Skeletal muscle tissue (tissue), 4 donors: ENCODE measurements around the gene PRKG1. TPM values are rescaled to one million over a fixed set of nuclear protein-coding genes. Genes with fewer than 3 reads are reported as not detected.

Experiments used
- H3K27ac ChIP-seq: one replicate; pipeline ENCODE4 v1.7.0; 2013; ENCODE audit warnings: mild to moderate bottlenecking, low read depth, low read length, inconsistent platforms
- H3K27me3 ChIP-seq, 3 donors: one replicate each; pipeline ENCODE4 v1.7.0; 2013; ENCODE audit warnings: low read length in 3 of 3; ENCODE audit not compliant: control insufficient read depth in 3 of 3, insufficient read depth in 3 of 3
- H3K36me3 ChIP-seq, 3 donors: one replicate each; pipeline ENCODE4 v1.7.0; 2013; ENCODE audit warnings: low read length in 3 of 3; ENCODE audit not compliant: control insufficient read depth in 3 of 3, insufficient read depth in 3 of 3
- H3K4me1 ChIP-seq, 3 donors: one replicate each; pipeline ENCODE4 v1.7.0; 2013; ENCODE audit warnings: low read length in 3 of 3, mild to moderate bottlenecking in 3 of 3; ENCODE audit not compliant: control insufficient read depth in 3 of 3, insufficient read depth in 3 of 3
- H3K4me3 ChIP-seq, 3 donors: one replicate each; pipeline ENCODE4 v1.7.0; 2013; ENCODE audit warnings: low read length in 3 of 3
- H3K9ac ChIP-seq, 3 donors: one replicate each; pipeline ENCODE4 v1.7.0; 2013; ENCODE audit warnings: low read length in 3 of 3, mild to moderate bottlenecking in 3 of 3, moderate library complexity in 2 of 3, low read depth in 1 of 3
- H3K9me3 ChIP-seq, 3 donors: one replicate each; pipeline ENCODE4 v1.7.0; 2013; ENCODE audit warnings: low read length in 3 of 3; ENCODE audit not compliant: control insufficient read depth in 3 of 3
- total RNA-seq: library from RNA; depleted of rRNA; stranded (reverse); fragments of >200 nt; gene quantifications from one replicate; pipeline ENCODE4 v1.2.3, GENCODE V29; 2014
- donor health status: Osteomylitis.

The PRKG1 gene
- total RNA-seq, 1 donor from 2014 or later: 44.9 TPM

DNA sequence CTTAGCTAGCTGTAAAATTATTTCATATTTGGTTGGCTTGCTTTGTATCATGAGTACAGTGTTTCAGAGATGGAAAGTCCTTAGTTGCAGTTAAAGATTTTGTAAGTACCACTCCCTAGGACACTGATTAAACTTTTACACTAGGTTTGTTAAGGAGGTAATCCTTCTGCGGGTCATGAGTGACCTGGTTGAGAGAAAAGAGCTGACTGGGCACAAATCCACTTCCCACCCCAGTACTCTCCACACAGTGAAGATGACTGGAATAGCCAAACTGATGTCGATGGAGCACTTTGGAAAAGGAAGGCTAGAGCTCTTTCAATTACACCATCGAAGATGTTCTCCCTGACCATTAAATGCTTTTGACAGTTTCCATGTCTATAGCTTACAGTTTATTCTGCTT, 433.2 kb downstream of the PRKG1 start:
- Histone ChIP-seq H3K9ac (no peak overlapping the region), H3K4me3 (no peak overlapping the region), H3K9me3 (no peaks in the 10 kb centered on the region), H3K27ac (no peak overlapping the region), H3K4me1 (peaks cover 3 to 9% (median 5%) of the 10 kb centered on the region in 3 donors), H3K27me3 (no peaks in the 10 kb centered on the region), H3K36me3 (no peaks in the 10 kb centered on the region)

DNA sequence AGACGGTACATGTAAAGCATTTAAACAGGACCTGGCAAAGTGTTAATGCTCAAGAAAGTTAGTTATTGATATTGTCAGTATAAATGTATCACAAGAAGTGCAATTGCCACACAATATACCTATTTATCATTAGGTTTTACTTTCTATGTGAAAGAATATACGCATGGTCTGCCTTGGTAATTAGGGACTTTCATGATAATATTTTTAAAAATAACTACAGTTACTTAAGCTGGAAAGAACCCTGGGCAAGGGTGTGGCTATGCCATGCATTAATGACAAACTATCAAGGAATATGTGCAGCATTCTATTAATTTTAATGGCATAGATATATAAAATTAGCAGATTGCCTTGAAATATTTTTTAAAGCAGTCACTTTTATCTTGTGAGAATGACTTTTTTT, 433.9 kb downstream of the PRKG1 start:
- peaks cover 0 to 2% (median 0%) of the 10 kb centered on the region in 3 donors for H3K4me1 ChIP-seq
- H3K9ac ChIP-seq: no peak overlapping the region
- no peak overlapping the region for H3K27ac ChIP-seq
- H3K36me3 ChIP-seq: no peaks in the 10 kb centered on the region
- H3K4me3 ChIP-seq: no peak overlapping the region
- H3K9me3 ChIP-seq: no peaks in the 10 kb centered on the region
- no peaks in the 10 kb centered on the region for H3K27me3 ChIP-seq

DNA sequence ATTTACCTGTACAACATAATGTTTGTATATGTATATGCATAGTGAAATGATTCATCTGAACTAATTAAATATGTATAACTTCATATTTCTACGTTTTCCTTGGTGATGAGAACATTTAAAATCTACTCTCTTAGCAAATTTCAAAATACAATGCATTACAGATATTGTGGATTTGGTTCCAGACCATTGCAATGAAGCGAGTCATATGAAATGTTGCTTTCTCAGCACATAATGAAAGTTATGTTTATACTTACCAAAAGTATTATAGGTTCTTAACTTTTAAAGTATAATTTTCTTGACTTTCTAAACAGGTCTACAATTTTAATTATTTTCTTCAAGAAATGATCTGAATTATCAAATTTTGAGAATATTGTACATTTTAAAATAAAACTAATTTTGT, 435.9 kb downstream of the PRKG1 start:
- no peaks in the 10 kb centered on the region for H3K36me3 ChIP-seq
- H3K27ac ChIP-seq: no peak overlapping the region
- no peak overlapping the region for H3K4me3 ChIP-seq
- H3K9ac ChIP-seq: no peak overlapping the region
- no peaks in the 10 kb centered on the region for H3K27me3 ChIP-seq
- H3K4me1 ChIP-seq: no peaks in the 10 kb centered on the region
- H3K9me3 ChIP-seq: no peaks in the 10 kb centered on the region

DNA sequence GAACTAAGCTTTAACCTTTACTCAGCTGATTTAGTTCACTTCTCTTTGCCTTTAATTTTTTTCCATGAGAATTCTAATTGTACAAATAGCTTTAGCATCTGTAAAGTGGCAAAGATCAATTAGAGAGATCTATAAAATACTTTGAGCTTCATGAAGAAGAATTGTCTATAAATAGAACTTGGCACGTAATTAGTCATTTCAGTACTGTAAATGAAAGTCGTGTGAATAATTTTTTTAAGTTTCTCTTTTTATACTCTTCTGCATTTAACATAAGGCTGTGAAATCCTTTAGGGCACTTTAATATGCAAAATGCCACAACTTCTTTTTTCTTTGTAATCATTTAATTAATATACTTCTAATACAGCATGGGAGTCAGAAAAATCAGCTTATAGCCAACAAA, 447.3 kb downstream of the PRKG1 start:
- H3K27ac ChIP-seq: no peak overlapping the region
- H3K4me1 ChIP-seq: no peaks in the 10 kb centered on the region
- no peaks in the 10 kb centered on the region for H3K27me3 ChIP-seq
- H3K9ac ChIP-seq: no peak overlapping the region
- no peaks in the 10 kb centered on the region for H3K9me3 ChIP-seq
- no peaks in the 10 kb centered on the region for H3K36me3 ChIP-seq
- no peak overlapping the region for H3K4me3 ChIP-seq

DNA sequence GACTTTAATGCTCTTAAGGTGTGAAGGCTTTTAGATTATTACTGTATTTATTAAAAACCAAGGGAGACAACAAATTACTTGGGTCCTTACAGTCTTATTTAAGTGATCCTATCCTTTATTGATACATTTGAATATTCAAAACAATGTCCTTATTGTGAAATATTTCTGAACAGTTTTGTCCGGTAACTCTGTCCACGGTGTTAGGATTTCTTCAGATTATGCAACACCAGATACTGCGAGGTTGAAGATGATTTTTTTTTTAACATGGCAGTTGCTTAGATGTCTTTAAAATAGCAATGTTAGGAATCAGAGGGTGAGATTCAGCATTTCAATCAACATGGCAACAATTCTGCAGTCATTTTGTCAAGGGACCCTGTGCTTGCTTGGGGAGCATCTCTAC, 448.6 kb downstream of the PRKG1 start:
- Histone ChIP-seq H3K27ac (no peak overlapping the region), H3K27me3 (no peaks in the 10 kb centered on the region), H3K36me3 (no peaks in the 10 kb centered on the region), H3K4me1 (no peaks in the 10 kb centered on the region), H3K4me3 (no peak overlapping the region), H3K9me3 (no peaks in the 10 kb centered on the region), H3K9ac (no peak overlapping the region)

DNA sequence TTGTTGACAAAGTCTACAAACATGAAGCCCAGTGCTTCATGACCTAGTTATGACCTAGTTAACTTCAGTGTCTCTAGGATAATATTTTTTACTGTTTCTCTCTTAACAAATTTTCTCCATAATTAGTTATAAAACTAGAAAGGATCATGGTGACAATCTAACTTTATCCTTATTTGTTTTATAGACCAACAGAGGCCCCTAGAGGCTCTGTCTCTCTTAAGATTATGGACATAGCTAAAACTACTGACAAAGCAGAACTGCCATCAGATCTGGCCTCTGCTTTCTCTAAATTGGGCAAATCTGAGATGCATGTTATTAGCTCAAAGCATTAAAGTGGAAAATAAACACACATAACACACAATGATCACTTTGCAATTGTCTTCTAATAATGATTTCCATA, 449.2 kb downstream of the PRKG1 start:
- Histone ChIP-seq H3K36me3 (no peaks in the 10 kb centered on the region), H3K27me3 (no peaks in the 10 kb centered on the region), H3K4me1 (no peaks in the 10 kb centered on the region)

DNA sequence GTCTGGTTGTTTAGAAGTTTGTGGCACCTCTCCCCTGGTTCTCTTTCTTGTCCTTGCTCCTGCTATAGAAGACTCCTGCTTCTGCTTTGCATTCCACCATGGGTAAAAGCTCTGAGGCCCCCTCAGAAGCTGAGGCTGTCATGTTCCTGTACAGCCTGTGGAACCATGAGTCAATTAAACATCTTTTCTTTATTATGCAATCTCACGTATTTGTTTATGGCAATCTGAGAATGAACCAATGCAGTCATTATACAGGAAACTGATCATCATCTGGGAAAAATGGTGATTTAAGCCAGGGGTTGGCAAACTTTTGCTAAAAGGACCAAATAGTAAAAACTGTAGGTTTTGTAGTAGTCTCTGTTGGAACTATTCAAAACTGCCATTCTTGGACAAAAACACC, 449.8 kb downstream of the PRKG1 start:
- Histone ChIP-seq H3K27ac (no peak overlapping the region), H3K36me3 (no peaks in the 10 kb centered on the region), H3K4me3 (no peak overlapping the region), H3K9ac (no peak overlapping the region), H3K27me3 (no peaks in the 10 kb centered on the region), H3K4me1 (no peaks in the 10 kb centered on the region), H3K9me3 (no peaks in the 10 kb centered on the region)

More for the DNA sequence above, 449.2 kb downstream of the PRKG1 start:
- H3K27ac ChIP-seq: no peak overlapping the region
- H3K4me3 ChIP-seq: no peak overlapping the region
- H3K9ac ChIP-seq: no peak overlapping the region
- H3K9me3 ChIP-seq: no peaks in the 10 kb centered on the region

DNA sequence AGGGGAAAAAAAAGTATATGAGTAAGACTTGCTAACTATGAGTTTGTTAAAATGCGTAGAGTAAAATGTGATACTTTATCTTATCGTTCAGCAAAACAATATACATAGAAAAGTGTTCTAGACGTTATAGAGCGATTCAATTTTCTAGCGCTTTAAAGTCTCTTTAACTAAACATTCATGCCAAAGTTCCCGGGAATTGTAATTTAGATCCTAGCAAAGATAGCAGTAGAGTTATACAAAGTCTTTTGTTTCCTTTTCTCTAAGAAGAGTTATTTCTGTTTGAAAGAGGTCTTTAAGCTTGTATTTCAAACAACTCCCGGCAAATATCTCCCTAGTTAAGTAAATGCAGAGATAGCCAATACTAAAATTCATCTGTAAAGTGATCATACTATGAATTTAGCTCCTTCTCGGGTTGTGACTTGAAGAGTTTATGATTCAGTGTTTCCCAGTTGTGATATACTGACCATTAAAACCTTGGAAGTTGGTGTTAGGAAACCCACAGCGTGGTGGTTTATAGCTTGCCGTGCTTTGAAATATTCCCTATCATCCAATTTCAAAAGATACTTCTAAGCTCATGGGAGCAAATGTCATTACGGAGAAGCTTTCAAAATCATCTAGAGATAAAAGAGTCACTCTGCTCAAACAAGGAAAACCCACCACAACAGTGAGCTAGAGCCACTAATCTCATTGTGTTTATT, 453.4 kb downstream of the PRKG1 start:
- Histone ChIP-seq H3K4me3 (no peak overlapping the region), H3K36me3 (no peaks in the 10 kb centered on the region)

DNA sequence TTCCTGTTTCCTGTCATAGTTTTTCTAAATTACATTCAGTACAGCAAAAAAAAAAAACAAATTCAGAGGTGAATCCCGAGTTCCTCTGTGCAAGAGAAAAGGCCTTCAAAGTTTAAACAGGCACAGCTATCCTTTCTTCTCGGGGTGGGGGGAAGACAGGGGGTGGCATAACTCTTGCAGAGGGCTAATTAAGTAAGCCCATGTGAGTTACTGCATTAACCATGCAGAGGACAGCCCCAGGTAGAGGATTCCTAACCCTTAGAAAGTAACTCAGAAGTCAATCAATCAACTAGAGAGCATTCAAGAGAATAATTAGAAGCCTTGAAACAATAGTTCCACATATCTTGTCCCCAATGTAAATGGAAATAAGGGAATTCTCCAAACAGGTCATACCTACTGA, 454.2 kb downstream of the PRKG1 start:
- no peak overlapping the region for H3K4me3 ChIP-seq

More for the DNA sequence above, 453.4 kb downstream of the PRKG1 start:
- Histone ChIP-seq H3K9me3 (no peaks in the 10 kb centered on the region), H3K4me1 (no peaks in the 10 kb centered on the region), H3K27ac (no peak overlapping the region), H3K27me3 (no peaks in the 10 kb centered on the region), H3K9ac (no peak overlapping the region)

DNA sequence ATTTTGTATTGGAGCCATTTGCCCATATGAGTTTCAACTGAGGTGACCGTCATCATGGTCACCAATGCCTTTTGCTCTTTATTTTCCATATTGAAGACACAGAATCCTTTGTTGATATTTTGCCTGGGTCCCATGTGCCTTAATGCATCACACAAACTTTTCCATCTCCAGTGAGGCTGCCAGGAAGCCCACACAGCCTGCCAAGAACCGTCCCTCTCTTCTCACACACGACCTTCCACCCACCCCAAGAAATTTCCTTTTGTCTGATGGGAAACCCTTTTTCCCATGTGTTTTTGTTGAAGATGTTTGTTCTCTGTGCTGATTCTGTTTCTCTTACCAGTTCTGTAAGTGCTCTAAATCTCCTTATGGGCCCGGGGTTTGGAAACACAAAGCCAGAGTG, 456.3 kb downstream of the PRKG1 start:
- Histone ChIP-seq H3K27me3 (no peaks in the 10 kb centered on the region), H3K4me3 (no peak overlapping the region), H3K36me3 (no peaks in the 10 kb centered on the region), H3K27ac (no peak overlapping the region), H3K4me1 (no peaks in the 10 kb centered on the region), H3K9me3 (no peaks in the 10 kb centered on the region), H3K9ac (no peak overlapping the region)

More for the DNA sequence above, 454.2 kb downstream of the PRKG1 start:
- no peak overlapping the region for H3K27ac ChIP-seq
- no peaks in the 10 kb centered on the region for H3K27me3 ChIP-seq
- H3K4me1 ChIP-seq: no peaks in the 10 kb centered on the region
- H3K9me3 ChIP-seq: no peaks in the 10 kb centered on the region
- no peaks in the 10 kb centered on the region for H3K36me3 ChIP-seq
- H3K9ac ChIP-seq: no peak overlapping the region
